ENCODE results near the gene HOXA9.

DNA sequence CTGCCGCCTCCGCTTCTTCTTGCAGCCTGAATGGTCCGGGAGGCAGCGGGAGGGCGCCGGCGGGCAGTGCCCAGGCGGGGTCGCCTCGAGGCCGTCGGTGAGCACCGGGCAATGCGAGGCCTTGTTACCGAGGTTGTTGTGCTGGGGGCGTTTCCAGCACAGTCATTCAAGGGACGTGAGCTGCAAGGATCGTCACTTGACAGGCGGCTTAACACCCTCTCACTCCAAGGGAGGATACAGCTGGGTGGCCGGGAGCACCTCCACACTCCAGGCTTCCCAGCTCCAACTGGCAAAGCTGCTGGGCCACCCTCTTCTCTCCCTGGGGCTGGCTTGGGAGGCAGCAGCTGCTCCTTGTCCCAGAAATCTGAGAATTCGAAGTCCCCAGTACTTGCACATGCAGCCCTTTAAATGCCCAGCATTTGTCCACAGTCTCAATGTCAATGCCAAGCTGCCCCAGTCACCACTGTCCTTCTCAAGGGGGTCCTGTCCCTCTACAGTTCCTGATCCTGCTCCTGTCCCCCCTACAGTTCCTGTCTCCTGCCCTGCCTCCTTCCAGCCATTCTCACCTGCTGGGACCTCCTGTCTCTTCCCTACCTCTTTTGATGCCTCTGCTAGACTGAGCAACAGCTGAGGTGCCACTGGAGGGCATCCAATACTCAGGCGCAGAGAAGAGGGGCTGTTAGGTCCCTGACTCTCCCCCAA lies 24.1 kb upstream of the HOXA9 start:
- TF ChIP-seq EZH2phosphoT487 (IDR thresholded peaks at IDR 0.05; ENCODE audit: borderline replicate concordance, low read depth) (no peak), GATA2 (CRISPR knock-in tag; IDR thresholded peaks at IDR 0.05) (no peak), TCF12 (IDR thresholded peaks at IDR 0.05) (no peak), SMC3 (IDR thresholded peaks at IDR 0.05; ENCODE audit: low read depth, low read length) (no peak), GABPA (IDR thresholded peaks at IDR 0.05; ENCODE audit: low read depth) (no peak), POLR2AphosphoS5 (IDR thresholded peaks at IDR 0.05; ENCODE audit: low read depth, low read length) (no peak), JUND (IDR thresholded peaks at IDR 0.05) (no peak), RAD21 (IDR thresholded peaks at IDR 0.05; ENCODE audit: low read length) (no peak), RCOR1 (IDR thresholded peaks at IDR 0.05; ENCODE audit: low read length) (no peak), FOXM1 (IDR thresholded peaks at IDR 0.05; ENCODE audit: low read depth) (no peak)
- TF ChIP-seq, protein P1, sequence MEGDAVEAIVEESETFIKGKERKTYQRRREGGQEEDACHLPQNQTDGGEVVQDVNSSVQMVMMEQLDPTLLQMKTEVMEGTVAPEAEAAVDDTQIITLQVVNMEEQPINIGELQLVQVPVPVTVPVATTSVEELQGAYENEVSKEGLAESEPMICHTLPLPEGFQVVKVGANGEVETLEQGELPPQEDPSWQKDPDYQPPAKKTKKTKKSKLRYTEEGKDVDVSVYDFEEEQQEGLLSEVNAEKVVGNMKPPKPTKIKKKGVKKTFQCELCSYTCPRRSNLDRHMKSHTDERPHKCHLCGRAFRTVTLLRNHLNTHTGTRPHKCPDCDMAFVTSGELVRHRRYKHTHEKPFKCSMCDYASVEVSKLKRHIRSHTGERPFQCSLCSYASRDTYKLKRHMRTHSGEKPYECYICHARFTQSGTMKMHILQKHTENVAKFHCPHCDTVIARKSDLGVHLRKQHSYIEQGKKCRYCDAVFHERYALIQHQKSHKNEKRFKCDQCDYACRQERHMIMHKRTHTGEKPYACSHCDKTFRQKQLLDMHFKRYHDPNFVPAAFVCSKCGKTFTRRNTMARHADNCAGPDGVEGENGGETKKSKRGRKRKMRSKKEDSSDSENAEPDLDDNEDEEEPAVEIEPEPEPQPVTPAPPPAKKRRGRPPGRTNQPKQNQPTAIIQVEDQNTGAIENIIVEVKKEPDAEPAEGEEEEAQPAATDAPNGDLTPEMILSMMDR (IDR thresholded peaks at IDR 0.05), result no peak
- TF ChIP-seq, protein P2, sequence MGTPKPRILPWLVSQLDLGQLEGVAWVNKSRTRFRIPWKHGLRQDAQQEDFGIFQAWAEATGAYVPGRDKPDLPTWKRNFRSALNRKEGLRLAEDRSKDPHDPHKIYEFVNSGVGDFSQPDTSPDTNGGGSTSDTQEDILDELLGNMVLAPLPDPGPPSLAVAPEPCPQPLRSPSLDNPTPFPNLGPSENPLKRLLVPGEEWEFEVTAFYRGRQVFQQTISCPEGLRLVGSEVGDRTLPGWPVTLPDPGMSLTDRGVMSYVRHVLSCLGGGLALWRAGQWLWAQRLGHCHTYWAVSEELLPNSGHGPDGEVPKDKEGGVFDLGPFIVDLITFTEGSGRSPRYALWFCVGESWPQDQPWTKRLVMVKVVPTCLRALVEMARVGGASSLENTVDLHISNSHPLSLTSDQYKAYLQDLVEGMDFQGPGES (IDR thresholded peaks at IDR 0.05; ENCODE audit: low read depth, low read length), result no peak
- TF ChIP-seq, protein P3, sequence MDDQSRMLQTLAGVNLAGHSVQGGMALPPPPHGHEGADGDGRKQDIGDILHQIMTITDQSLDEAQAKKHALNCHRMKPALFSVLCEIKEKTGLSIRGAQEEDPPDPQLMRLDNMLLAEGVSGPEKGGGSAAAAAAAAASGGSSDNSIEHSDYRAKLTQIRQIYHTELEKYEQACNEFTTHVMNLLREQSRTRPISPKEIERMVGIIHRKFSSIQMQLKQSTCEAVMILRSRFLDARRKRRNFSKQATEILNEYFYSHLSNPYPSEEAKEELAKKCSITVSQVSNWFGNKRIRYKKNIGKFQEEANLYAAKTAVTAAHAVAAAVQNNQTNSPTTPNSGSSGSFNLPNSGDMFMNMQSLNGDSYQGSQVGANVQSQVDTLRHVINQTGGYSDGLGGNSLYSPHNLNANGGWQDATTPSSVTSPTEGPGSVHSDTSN (IDR thresholded peaks at IDR 0.05), result no peak
- TF ChIP-seq, protein P4, sequence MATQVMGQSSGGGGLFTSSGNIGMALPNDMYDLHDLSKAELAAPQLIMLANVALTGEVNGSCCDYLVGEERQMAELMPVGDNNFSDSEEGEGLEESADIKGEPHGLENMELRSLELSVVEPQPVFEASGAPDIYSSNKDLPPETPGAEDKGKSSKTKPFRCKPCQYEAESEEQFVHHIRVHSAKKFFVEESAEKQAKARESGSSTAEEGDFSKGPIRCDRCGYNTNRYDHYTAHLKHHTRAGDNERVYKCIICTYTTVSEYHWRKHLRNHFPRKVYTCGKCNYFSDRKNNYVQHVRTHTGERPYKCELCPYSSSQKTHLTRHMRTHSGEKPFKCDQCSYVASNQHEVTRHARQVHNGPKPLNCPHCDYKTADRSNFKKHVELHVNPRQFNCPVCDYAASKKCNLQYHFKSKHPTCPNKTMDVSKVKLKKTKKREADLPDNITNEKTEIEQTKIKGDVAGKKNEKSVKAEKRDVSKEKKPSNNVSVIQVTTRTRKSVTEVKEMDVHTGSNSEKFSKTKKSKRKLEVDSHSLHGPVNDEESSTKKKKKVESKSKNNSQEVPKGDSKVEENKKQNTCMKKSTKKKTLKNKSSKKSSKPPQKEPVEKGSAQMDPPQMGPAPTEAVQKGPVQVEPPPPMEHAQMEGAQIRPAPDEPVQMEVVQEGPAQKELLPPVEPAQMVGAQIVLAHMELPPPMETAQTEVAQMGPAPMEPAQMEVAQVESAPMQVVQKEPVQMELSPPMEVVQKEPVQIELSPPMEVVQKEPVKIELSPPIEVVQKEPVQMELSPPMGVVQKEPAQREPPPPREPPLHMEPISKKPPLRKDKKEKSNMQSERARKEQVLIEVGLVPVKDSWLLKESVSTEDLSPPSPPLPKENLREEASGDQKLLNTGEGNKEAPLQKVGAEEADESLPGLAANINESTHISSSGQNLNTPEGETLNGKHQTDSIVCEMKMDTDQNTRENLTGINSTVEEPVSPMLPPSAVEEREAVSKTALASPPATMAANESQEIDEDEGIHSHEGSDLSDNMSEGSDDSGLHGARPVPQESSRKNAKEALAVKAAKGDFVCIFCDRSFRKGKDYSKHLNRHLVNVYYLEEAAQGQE (IDR thresholded peaks at IDR 0.05; ENCODE audit: low read depth, low read length), result no peak
